MG63 (cell line): ENCODE results near the gene RUNX2. TPM values are rescaled to one million over a fixed set of nuclear protein-coding genes. Genes with fewer than 3 reads are reported as not detected.

Source experiments
- DNase-seq: peaks from one replicate; pipeline ENCODE4 v3.0.0-alpha.2; 2020
- H3K27me3 ChIP-seq: fragments of 250-450 bp; sonication (Bioruptor Pico); 2 replicates; pipeline ENCODE4 v1.5.1; 2020; ENCODE audit warnings: mild to moderate bottlenecking, moderate library complexity
- H3K36me3 ChIP-seq: fragments of 250-450 bp; sonication (Bioruptor Pico); 2 replicates; pipeline ENCODE4 v1.5.1; 2020; ENCODE audit warnings: mild to moderate bottlenecking, moderate library complexity
- H3K4me3 ChIP-seq: fragments of 250-450 bp; sonication (Bioruptor Pico); 2 replicates; pipeline ENCODE4 v1.5.1; 2020; ENCODE audit warnings: mild to moderate bottlenecking, moderate library complexity
- H3K9me3 ChIP-seq: fragments of 250-450 bp; sonication (Bioruptor Pico); 2 replicates; pipeline ENCODE4 v1.5.1; 2020; ENCODE audit warnings: mild to moderate bottlenecking, moderate library complexity
- total RNA-seq: library from RNA; depleted of rRNA; stranded (reverse); fragments of >200 nt; shearing (Covaris generic); gene quantifications from 2 replicates; pipeline ENCODE4 v1.2.3, GENCODE V29; 2014; ENCODE audit warnings: low replicate concordance

Gene RUNX2
- total RNA-seq, 1 experiment from 2014 or later, result 0.13 TPM

DNA sequence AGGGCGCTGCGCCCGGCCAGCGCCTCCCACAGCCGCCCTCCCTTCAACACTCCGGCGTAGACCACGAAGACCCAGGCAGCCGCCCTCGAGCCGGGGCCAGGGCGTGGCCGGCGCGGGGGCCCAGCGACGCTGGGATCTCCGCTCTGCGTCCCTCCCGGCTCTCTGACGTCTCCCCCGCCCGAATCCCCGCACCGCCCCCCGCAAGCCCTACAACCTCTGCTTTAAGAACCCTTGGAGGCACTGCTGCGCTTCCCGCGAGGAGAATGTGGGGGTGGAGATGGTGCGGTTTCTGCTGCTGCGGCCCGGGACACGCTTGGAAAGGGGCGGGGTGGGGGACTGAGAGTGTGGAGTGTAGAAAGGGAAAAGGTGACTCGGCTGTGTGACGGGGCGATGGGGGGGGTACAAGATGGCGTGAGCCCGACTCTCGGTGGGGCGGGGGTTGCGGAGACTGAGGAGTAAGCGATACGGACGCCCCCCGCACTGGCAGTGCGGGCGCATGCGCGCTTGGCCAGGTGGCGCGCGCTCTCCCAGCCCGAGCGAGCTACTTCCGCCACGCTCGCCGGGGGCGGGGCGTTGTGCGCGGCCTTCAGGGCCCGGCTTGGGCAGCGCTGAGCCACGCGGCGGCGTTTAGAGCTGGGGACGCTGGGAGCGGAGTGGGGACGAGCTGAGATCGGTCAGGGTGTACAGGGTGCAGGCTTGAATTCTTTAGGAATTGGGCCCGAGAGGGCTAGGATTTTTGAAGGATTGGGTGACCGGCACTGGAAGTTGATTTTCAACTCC, 49.6 kb downstream of the RUNX2 start, which contains the start of gene SUPT3H:
Gene SUPT3H, minus strand, starts transcription at position 381 of the 780 bp plus-strand sequence.
- Histone ChIP-seq H3K4me3 (no peak within 1 kb of the TSS), H3K27me3 (no peaks in the 10 kb centered on the region), H3K36me3 (no peaks in the 10 kb centered on the region), H3K9me3 (no peaks in the 10 kb centered on the region)
- DNase-seq, result no peak

- no peak overlapping the region for H3K4me3 ChIP-seq
- no peaks in the 10 kb centered on the region for H3K27me3 ChIP-seq
- H3K9me3 ChIP-seq, result no peaks in the 10 kb centered on the region
- DNase-seq, result no peak
- no peaks in the 10 kb centered on the region for H3K36me3 ChIP-seq
These were observed 50.3 kb downstream of the RUNX2 start for GRCh38 chr6:45378334-45378926.

DNA sequence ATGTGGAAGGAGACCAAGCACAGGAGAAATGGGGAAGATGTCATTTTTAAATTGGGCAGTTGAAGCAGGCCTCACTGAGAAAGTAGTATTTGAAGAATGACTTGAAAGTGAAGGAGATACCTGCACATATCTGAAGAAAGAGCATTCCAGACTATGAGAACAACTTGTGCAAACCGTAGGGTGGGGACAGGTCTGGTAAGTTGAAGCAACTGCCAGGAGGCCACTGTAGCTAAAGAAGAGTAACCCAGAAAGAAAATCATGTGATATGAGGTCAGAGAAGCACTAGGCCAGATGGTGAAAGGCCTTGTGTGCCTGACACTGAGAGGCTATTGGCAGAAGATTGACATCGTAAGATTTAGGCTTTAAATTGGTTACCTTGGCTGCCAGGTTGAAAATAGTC, 54.3 kb downstream of the RUNX2 start:
- no peak for DNase-seq
- H3K4me3 ChIP-seq, result no peak overlapping the region
- H3K27me3 ChIP-seq, result no peaks in the 10 kb centered on the region
- no peaks in the 10 kb centered on the region for H3K9me3 ChIP-seq
- H3K36me3 ChIP-seq, result no peaks in the 10 kb centered on the region

DNA sequence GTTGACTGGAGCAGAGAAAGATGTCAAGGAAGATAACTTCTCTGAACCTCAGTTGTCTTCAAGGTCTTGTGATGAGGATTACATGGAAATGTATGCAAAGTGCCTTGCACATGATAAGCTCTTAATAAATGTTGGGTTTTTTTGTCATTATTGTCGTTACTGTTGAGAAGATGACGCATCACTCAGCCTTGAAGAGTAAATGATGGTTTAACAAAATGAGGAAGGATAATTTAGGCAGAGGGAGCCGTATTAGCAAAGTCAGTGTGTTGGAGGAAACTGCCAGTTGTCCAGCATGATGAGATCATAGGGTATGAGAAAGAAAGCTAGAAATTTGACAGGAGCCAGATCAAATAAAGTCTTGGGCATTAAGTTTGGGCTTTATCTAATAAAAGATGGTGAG, 58.4 kb downstream of the RUNX2 start:
- no peak for DNase-seq
- Histone ChIP-seq H3K27me3 (no peaks in the 10 kb centered on the region), H3K4me3 (no peak overlapping the region), H3K36me3 (no peaks in the 10 kb centered on the region), H3K9me3 (no peaks in the 10 kb centered on the region)

- Histone ChIP-seq H3K4me3 (no peak overlapping the region), H3K36me3 (no peaks in the 10 kb centered on the region), H3K9me3 (no peaks in the 10 kb centered on the region), H3K27me3 (no peaks in the 10 kb centered on the region)
- DNase-seq, result peak; percentile 3
These were observed 59.1 kb downstream of the RUNX2 start for GRCh38 chr6:45387236-45387635.

GRCh38 chr6:45388328-45388727, 60.2 kb downstream of the RUNX2 start:
- H3K9me3 ChIP-seq, result no peaks in the 10 kb centered on the region
- no peaks in the 10 kb centered on the region for H3K36me3 ChIP-seq
- no peak overlapping the region for H3K4me3 ChIP-seq
- no peaks in the 10 kb centered on the region for H3K27me3 ChIP-seq
- no peak for DNase-seq

- no peaks in the 10 kb centered on the region for H3K9me3 ChIP-seq
- no peak for DNase-seq
- H3K4me3 ChIP-seq, result no peak overlapping the region
- H3K27me3 ChIP-seq, result no peaks in the 10 kb centered on the region
- H3K36me3 ChIP-seq, result no peaks in the 10 kb centered on the region
These were observed 66.5 kb downstream of the RUNX2 start for GRCh38 chr6:45394586-45395095.

GRCh38 chr6:45398075-45398813, 70.1 kb downstream of the RUNX2 start:
- Histone ChIP-seq H3K9me3 (no peaks in the 10 kb centered on the region), H3K27me3 (no peaks in the 10 kb centered on the region; the same call in 1 of the 2 replicates), H3K36me3 (no peaks in the 10 kb centered on the region), H3K4me3 (no peak overlapping the region)
- DNase-seq, result no peak

GRCh38 chr6:45400021-45400420, 71.9 kb downstream of the RUNX2 start:
- Histone ChIP-seq H3K36me3 (no peaks in the 10 kb centered on the region), H3K27me3 (no peaks in the 10 kb centered on the region; the same call in 1 of the 2 replicates)
- no peak for DNase-seq

DNA sequence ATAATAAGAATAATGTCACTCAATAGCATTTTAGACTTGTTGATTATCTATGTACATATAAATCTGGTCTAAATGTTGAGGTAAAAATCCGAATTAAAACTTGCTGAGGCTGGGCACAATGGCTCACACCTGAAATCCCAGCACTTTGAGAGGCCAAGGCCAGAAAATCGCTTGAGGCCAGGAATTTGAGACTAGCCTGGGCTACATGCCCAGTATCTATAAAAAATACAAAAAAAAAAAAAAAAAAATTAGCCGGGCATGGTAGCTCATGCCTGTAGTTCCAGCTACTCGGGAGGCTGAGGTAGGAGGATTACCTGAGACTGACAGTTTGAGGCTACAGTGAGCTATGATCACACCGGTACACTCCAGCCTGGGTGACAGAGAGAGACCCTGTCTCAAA, 83.8 kb downstream of the RUNX2 start:
- Histone ChIP-seq H3K36me3 (no peaks in the 10 kb centered on the region), H3K9me3 (no peaks in the 10 kb centered on the region), H3K4me3 (no peak overlapping the region), H3K27me3 (no peaks in the 10 kb centered on the region)
- DNase-seq, result no peak

More at GRCh38 chr6:45400021-45400420, 71.9 kb downstream of the RUNX2 start:
- Histone ChIP-seq H3K4me3 (no peak overlapping the region), H3K9me3 (no peaks in the 10 kb centered on the region)

DNA sequence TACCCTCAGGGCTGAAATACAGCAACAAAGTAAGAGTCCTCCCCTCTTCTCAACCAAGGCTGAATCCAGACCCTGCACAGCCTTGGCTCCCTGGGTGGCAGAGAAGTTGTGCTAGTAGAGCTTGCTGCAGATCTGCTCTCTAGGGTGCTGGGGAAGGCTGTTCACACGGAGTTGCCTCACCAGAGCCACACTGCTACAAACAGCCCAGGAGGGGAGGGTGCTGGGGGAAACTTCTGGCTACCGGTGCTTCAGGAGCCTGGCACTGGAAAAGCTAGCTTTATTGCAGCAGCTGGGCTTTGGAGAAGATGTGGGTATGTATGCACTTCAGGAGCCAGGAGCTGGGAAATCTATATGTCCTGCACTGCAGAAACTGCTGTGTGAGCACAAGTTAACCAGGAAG, 87.2 kb downstream of the RUNX2 start:
- Histone ChIP-seq H3K27me3 (no peaks in the 10 kb centered on the region), H3K4me3 (no peak overlapping the region), H3K36me3 (no peaks in the 10 kb centered on the region), H3K9me3 (no peaks in the 10 kb centered on the region)
- DNase-seq, result peak; percentile 2

DNA sequence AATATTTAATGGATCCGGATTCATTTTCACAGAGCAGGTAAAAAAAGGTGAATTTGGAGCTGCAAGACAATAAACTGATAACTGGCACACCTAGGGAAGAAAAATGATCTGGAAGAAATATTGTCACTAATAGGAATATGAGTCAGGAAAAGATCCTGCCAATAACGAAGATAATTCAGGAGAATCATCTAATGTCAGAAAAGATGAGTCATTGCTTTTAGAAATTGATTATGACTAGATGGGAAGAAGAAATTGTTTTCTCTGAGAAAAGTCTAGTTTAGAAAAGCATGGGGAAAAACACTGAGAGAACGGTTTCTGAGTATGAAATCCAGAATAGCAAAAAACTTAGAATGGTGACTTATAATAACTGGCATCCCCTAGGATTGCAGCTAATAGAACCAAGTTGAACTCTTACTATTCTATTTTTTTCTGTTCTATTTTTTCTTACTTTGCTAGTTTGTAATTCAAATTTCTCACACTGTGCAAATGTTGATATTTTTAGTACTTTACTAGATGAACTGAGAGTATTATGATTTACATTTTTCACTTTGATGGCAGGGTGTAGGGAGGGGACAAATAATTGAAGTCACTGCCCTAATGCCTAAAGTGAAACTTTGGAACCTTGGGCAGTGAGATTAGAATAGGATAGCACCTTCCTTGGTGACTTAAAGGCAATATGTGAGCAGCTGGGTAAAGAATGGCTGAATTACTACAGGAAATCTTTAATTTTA, 87.8 kb downstream of the RUNX2 start:
- Histone ChIP-seq H3K9me3 (no peaks in the 10 kb centered on the region), H3K36me3 (no peaks in the 10 kb centered on the region), H3K4me3 (no peak overlapping the region), H3K27me3 (no peaks in the 10 kb centered on the region)
- no peak for DNase-seq

DNA sequence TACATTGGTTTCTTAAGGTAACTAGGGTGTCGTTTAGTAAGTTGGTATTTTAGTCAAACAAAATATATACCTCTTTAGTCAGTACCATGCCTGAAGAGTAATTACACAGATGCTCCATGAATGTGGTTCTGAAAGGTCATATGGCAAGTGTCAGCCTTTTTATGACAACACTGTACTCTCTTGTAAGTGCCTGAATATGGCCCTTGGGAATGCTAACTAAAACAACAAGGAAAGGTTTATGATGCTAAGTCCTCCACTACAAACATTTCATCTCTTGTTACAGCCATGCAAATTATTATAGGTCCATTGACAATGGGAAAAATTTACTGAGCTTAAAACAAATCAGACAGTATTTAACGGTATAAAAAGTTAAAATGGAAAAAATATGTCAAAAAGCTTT, 88.6 kb downstream of the RUNX2 start:
- no peak for DNase-seq
- H3K27me3 ChIP-seq, result no peaks in the 10 kb centered on the region
- no peak overlapping the region for H3K4me3 ChIP-seq
- no peaks in the 10 kb centered on the region for H3K9me3 ChIP-seq
- no peaks in the 10 kb centered on the region for H3K36me3 ChIP-seq

DNA sequence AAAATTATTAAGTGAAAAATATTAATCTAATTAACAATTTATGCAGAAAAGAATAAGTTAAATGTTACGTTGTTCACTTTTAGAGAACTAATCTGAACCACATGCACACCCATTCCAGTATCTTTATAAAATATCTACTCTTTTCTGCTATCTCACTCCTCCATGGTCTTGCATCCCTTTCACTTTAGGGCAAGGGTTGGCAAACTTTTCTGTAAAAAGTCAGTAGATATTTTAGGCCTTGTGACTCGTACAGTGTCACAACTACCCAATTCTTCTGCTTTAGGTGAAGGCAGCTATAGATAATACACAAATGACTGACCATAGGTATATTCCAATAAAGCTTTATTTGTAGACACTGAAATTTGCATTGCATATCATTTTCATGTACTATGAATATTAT, 89.3 kb downstream of the RUNX2 start:
- DNase-seq, result no peak
- Histone ChIP-seq H3K27me3 (no peaks in the 10 kb centered on the region), H3K36me3 (no peaks in the 10 kb centered on the region), H3K9me3 (no peaks in the 10 kb centered on the region), H3K4me3 (no peak overlapping the region)

DNA sequence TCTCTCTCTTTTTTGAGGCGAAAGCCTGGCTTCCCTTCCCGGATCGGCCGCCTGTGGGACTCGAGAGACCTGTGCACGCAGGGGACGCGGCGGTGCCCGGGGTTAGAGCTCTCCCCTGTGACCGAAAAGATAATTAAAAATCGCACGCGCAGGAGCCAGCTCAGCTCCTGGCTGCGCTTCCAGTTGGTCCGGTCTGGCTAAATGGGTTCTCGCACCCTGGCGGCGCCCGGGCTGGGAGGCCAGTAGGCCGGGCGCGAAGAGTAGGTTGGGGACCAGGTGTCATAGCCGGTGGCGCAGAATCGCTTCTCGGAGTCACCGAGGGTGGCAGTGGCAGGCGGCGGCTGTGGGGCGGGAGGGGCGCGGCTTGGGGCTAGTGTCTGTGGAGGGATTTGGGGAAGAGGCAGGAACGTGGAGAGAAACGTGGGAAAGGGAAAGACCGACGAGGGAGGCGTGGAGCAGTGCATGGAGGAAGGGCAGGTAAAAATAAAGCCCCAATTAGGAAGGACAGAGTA, 91.5 kb downstream of the RUNX2 start:
- Histone ChIP-seq H3K27me3 (no peaks in the 10 kb centered on the region), H3K36me3 (no peaks in the 10 kb centered on the region), H3K4me3 (no peak overlapping the region), H3K9me3 (no peaks in the 10 kb centered on the region)
- peak; percentile 4 for DNase-seq

DNA sequence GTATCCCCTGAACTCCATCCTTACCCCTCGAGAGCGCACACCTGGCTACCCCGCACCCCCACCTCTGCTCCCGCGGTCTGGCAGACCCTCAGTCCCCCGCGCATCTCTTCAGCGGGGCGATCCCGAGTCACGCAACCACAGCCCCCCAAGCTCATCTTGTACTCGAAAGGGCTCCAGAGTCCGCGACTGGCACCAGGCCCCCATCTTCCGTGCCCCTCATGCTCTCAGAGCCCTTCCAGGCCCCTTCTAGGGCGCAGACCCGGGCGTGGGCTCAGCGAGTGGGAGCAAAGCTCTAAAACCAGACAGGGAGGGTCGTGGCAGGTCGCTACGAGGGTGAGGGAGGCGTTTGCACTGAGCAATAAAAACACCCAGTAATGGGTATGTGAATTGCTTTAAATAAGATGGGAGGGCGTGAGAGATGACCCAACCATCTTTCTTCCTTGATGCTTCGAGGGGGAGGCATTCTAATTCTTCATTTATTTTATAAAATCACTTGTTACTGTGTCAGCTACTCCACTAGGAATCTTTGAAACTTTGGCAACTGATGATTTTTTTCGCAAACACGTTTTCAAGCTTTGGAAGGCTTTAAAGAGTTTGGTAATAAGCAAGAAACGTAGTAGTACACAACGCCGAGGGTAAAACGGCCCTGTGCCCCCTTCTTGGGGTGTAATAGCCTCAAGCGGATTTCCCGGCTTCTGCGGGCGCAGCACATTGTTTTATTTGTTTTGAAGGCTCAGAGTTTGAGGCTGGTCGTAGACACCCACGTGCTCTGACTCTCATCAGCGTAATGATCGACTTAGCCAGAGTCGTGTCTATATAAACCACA, 92.2 kb downstream of the RUNX2 start:
- no peaks in the 10 kb centered on the region for H3K36me3 ChIP-seq
- peak; percentile 2 for DNase-seq
- no peaks in the 10 kb centered on the region for H3K9me3 ChIP-seq
- no peaks in the 10 kb centered on the region for H3K27me3 ChIP-seq
- H3K4me3 ChIP-seq, result peak overlapping the region; percentile 59
